ENCODE results near the gene EVX1.

The EVX1 gene

DNA sequence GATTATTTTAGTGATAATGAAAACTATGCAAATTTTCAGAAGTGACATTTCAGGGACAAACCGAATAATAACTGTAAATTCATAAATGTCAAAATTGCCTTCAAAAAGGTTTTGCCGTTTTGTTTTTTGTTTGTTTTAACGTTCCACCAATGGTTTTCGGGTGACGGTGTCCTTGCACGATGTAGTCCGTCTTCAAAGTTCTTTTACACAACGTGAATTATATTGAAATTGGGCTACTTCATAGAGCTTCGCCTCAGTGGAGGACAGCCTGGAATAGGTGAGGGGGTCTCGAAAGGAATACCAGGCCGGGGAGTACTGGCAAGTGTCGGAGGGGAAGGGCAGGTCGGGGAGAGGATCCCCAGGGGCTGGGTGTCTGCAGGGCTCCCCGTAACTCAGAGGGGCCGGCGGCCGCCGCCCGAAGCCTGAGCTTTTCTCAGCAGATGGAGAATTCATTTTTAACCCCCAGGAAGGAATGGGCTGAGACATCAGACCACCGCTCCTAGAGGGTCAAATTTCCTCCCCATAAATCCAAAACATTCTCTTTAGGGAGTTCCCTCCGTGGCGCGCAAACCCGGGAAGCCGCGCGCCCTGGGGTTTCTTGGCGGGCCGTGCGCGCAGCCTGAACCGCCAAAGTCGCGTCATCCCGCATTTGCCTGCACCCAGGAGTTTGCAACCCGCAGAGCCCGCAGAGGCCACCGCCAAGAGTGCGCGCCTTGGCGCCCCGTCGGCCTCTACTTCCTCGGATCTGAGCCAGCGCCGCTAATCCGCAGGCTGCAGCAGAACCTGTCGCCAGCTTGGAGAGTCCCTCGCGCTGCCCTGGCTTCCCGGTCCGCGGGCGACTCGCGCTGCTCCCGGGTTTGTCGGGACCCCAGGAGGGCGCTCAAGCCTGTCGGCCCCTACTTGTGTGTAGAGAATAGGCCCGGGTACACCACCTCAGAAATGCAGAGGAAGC, 17.3 kb upstream of the EVX1 start:
- FAIRE-seq (no peak), DNase-seq (ENCODE audit: insufficient read length, low spot score) (no peak)

DNA sequence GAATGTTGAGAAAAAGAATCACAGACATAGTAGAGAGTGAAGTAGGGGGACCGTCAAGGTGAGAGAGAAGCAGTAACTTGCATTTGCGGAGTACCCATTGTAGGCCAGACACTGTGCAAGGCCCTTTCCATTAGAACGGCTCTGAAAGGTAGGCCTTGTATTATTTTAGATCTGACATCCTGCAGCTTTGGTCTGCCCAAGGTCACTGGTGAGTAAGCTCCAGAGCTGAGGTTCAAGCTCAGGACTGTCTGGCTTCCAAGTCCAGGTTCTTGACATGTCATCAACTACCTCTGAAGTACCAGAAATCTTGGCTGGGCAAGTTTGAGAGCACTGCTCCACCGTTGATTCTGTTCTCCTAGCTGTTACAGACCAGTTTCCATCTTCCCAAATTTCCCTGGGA, 13.2 kb upstream of the EVX1 start:
- no peak for FAIRE-seq
- no peak for DNase-seq (ENCODE audit: insufficient read length, low spot score)

DNA sequence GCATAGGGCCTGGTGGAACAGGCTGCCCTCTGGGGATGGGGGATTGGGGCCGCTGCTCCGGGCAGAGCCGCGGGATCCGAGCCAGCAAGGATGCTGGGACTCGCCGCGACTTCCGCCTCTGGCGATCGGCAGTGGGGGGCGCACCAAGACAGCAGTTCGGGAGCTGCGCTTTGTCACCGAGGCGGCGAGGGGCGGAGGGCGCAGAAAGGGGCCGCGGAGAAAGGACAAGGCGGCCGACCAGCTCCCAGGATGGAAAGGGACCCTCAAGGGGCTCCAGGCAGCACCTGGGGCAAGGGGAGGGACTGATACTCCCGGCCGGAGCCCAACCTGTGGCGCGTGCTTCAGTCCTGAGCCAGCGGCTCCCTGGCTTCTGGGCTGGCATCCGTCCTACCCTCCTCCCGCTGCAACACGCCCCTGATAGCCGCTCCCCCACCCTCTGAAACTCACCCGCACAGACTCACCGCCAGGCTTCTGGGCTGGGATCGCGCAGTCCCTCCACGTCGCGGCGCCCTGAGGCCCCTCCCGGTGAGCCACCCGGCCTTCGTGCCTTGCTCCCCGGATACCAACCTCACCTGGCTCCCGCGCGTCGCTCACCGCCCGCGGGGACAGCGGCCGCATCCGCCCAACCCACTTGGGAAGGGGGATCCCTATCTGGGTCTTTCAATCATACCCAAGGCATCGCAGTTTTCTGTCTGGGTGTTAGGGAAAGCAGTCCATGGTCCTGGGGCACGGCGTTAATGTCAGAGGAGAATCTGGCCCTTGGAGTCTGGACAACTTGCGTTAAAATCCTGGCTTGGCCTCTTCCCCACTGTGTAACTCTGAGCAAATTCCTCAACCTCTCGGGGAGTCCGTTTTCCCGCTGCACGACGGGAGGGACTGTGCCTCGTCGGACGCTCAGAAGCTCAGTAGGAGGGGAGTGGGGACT, 7.0 kb upstream of the EVX1 start:
- FAIRE-seq (no peak), DNase-seq (ENCODE audit: insufficient read length, low spot score) (no peak)

DNA sequence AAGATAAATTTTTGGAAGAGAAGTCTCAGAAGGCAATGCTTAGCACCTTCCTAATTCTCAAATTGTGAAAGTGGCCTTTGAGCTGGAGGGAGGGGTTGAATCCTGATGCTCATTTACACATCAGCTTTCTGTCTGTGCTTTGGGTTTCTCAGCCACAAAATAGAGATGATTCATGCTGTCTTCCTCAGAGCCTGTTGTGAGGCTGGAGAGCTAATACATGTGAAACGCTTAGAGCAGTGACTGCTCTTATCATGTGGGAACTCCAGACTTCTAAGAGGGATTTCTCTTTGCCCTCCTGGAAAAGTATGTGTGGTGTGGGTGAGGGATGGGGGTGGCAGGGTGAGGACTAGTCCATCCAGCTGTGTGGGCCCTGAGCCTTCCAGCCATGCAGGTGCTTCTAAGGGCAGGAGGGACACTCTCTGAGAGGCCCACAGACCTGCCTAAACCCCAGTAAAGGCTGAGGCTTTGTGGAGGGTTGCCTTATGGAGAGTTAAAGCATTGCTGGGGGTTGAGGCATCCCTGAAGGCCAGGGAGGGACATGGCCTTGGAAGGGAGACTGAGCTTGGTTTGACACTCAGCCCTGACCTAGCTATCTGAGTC, 4.8 kb upstream of the EVX1 start:
- no peak for FAIRE-seq
- DNase-seq (ENCODE audit: insufficient read length, low spot score): no peak

GRCh38 chr7:27238979-27239386, 3.6 kb upstream of the EVX1 start:
- DNase-seq (ENCODE audit: insufficient read length, low spot score) (no peak), FAIRE-seq (no peak)

GRCh38 chr7:27239387-27240014, 3.1 kb upstream of the EVX1 start:
- FAIRE-seq: no peak
- no peak for DNase-seq (ENCODE audit: insufficient read length, low spot score)

DNA sequence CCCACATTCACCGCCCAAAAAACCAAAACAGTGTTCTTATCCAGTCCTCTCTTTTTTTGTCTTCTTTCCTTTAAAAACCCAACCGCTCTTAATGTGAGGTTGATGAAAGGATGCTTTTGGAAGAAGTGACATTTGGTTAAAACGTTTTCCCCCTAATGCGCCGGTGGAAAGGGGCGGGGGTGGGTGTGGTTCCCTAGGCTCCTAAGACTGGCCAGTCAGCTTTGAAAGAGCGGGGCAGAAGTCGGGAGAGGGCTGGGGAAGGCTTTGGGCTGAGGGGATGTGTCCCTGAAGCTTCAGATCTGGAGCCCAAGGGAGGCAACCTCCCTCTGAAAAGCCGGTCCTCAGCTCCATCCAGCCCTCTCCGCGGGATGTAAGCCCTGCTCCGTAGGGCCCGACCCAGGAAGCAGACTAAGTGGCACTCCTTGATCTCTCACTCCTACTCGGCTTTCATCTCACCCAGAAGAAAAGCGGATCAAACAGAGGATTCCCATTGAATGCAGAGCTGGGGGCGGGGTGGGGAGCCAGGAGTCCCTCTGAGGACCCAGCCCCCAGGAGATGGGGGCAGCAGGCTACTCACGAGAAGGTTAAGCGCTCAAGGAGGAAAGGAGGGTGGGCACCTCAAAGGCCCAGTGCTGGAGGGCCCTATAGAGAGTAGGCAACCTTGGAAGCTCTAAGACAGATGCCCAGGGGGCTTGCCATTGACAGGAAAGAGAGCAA, 2.4 kb upstream of the EVX1 start:
- FAIRE-seq (no peak), DNase-seq (ENCODE audit: insufficient read length, low spot score) (no peak)

DNA sequence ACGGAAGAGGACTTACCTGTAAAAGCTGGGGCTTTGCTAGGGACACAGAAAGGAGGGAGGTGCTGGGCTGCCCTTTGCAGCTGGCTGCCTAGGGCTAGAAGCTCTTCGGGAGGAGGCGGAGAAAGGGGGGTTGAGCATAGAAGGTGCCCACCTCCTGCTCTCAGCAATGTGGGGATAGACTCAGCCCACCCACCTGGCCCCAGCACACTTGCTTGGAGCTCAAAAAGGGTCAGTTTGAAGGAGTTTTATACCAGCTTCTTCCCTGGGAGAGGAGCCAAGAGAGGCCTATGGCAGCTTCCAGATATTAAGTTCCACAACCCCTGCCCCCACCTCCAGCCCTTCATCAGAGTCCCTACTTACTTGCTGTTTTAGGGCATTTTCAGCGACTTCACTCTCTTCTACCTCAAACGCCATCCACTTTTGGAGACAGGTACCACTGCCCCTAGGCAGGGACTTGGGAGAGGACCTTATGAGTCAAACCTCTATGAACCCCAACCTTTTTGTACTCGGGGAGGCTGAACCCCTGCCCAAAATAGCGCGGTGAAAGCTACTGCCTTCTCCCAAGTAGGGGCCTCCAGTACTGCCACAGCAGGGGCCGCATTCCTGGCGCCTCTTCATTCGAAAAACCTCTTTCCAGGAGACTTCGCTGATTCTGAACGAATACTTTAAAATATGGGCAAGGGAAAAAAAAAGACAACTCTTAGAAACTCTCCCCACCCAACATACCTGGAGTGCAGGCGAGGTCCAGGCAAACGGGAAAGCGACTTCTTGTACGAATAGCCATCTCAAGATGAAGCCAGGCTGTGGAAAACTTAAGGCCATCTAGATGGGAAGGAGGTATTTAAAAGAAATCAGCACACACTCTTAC, 1.2 kb upstream of the EVX1 start:
- no peak for FAIRE-seq
- no peak for DNase-seq (ENCODE audit: insufficient read length, low spot score)

GRCh38 chr7:27242154-27242553, 448 bp upstream of the EVX1 start:
- FAIRE-seq: no peak
- no peak for DNase-seq (ENCODE audit: insufficient read length, low spot score)

- DNase-seq (ENCODE audit: insufficient read length, low spot score) (no peak), FAIRE-seq (no peak)
Measured at GRCh38 chr7:27243340-27244163, 950 bp downstream of the EVX1 start.

DNA sequence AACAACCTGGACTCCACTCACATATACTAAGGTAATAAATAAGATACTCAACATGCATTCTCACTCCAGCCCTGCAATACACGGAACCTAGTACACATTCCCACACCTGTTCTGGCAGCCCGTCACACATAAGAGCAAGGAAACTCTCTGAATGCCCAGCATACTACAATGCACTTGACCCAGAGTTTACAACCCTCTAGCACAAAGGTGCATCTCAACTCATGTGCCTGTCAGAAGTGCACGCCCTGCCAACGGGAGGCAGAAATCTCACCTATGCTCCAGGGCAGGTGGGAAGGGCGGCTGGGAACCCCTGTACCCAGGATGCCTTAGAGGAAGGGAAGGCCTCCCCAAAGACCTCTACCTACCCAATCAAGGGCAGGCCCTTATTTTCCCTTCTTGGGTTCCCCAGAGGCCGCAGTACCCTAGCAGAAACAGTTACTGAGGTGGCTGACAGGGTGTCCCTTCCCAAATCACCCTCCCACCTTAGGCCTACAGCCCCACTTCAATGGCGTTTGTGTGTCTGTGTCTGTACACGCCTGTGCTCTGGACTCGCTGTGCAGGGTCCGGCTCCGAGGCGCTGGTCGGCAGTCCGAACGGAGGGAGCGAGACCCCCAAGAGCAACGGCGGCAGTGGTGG, 2.0 kb downstream of the EVX1 start:
- no peak for DNase-seq (ENCODE audit: insufficient read length, low spot score)
- FAIRE-seq: no peak

- no peak for FAIRE-seq
- DNase-seq (ENCODE audit: insufficient read length, low spot score): no peak
Measured at GRCh38 chr7:27245124-27245797, 2.7 kb downstream of the EVX1 start.

DNA sequence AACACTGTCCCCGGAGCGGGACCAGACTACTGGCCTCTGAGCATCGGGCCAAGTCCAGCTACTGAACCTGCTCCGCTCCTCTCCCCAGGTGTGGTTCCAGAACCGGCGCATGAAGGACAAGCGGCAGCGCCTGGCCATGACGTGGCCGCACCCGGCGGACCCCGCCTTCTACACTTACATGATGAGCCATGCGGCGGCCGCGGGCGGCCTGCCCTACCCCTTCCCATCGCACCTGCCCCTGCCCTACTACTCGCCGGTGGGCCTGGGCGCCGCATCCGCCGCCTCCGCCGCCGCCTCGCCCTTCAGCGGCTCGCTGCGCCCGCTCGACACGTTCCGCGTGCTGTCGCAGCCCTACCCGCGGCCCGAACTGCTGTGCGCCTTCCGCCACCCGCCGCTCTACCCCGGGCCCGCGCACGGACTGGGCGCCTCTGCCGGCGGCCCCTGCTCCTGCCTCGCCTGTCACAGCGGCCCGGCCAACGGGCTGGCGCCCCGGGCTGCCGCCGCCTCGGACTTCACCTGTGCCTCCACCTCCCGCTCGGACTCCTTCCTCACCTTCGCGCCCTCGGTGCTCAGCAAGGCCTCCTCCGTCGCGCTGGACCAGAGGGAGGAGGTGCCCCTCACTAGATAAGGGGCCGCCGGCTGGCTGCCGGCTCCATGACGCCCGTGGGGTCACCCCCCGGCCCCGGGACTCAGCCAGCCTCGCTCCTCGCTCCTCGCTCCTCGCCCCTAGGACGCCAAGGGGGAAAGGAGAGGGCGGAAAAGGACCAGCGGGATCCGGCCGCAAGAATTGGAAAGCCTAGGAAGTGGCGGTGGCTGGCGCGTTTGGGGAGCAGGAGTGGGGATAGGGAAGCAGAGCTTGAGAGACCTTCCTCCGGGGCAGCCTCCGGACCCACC, 3.4 kb downstream of the EVX1 start:
- no peak for DNase-seq (ENCODE audit: insufficient read length, low spot score)
- FAIRE-seq: no peak

DNA sequence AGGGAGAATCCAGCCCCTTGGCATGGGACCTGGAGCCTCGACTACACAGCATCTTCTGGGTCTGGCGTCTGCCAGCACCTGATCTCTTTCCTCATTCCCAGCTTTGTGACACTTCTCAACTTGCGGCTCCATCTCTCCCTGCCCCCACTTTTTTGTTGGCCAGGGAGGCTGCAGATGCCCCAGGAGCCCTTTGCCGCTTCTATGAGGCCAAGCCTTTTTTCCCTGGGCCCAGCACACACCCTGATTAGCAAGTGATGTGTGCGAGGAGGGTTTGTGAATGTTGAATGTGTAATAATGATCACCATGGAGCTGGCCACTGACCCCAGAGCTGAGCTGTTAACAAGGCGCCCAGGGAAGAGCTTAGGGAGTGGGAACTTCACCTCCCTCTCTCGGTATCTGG, 4.4 kb downstream of the EVX1 start:
- FAIRE-seq (no peak), DNase-seq (ENCODE audit: insufficient read length, low spot score) (no peak)

GRCh38 chr7:27247452-27248426, 5.1 kb downstream of the EVX1 start:
- FAIRE-seq (no peak), DNase-seq (ENCODE audit: insufficient read length, low spot score) (no peak)
